ENCODE data around the gene POTEI.
"Not testable (repeated sequence)": the region's sequence is repeated elsewhere in the genome, so short reads cannot be mapped to it uniquely, and the experiment has no call there.

DNA sequence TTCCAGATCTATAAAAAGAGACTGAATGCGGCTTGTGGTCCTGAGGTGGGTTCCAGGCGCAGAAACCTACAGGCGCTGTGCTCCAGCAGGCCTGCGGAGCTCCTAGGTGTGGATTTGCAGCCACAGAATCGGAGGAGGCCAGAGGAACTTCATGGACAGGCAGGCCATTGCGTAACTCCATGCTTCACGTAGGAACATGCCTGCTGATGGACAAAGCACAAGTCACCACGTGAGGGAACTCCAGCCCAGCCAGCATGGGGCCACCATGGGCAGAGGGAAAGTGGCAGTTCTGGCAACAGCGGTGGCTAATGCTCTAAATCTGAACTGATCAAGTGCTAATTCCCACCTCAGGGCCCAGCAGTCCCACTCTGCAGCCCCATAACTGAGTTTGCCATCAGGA, 29.1 kb upstream of the POTEI start:
- TF ChIP-seq EP300 (IDR thresholded peaks at IDR 0.05); MYC (IDR thresholded peaks at IDR 0.05; ENCODE audit: borderline replicate concordance, low read length); MAFK (IDR thresholded peaks at IDR 0.05; ENCODE audit: partially characterized antibody); RAD21 (conservative IDR thresholded peaks at IDR 0.05 in 1 of 2, IDR thresholded peaks at IDR 0.05 in 1 of 2); CTCF (IDR thresholded peaks at IDR 0.05); NFE2L2 (conservative IDR thresholded peaks at IDR 0.05; ENCODE audit: low read length); PBX3 (IDR thresholded peaks at IDR 0.05); ZFP36 (IDR thresholded peaks at IDR 0.05; ENCODE audit: borderline replicate concordance, partially characterized antibody); ZC3H11A (IDR thresholded peaks at IDR 0.05); NR3C1 (IDR thresholded peaks at IDR 0.05); CHD2 (IDR thresholded peaks at IDR 0.05; ENCODE audit: low read length, partially characterized antibody): not testable (repeated sequence)
